ENCODE results near the gene NINJ1.

GRCh38 chr9:93091453-93092081 lies 42.5 kb downstream of the NINJ1 start:
- no peak for TF ChIP-seq POLR2A (IDR thresholded peaks at IDR 0.05)
- TF ChIP-seq CTCF (IDR thresholded peaks at IDR 0.05) = no peak
